ENCODE measurements around the gene NTRK3.

Gene NTRK3

GRCh38 chr15:88131937-88132336 lies 124.6 kb downstream of the NTRK3 start:
- Histone ChIP-seq H3K36me3 (ENCODE audit: insufficient read depth, low read length) (no peaks in the 10 kb centered on the region; the same call in 1 of the 2 replicates), H3K27me3 (ENCODE audit: insufficient read depth, low read length, poor library complexity, severe bottlenecking) (no peaks in the 10 kb centered on the region), H2AFZ (ENCODE audit: low read length) (no peak overlapping the region), H3K4me1 (ENCODE audit: insufficient read depth, low read length, poor library complexity, severe bottlenecking) (no peaks in the 10 kb centered on the region), H3K4me2 (ENCODE audit: low read depth, low read length, poor library complexity, severe bottlenecking) (no peak overlapping the region), H3K79me2 (ENCODE audit: insufficient read depth, low read length) (no peaks in the 10 kb centered on the region), H4K20me1 (ENCODE audit: insufficient read depth, low read length, poor library complexity, severe bottlenecking) (no peaks in the 10 kb centered on the region), H3K4me3 (ENCODE audit: low read length, poor library complexity, severe bottlenecking) (no peak overlapping the region), H3K9ac (ENCODE audit: low read depth, low read length, poor library complexity, severe bottlenecking) (no peak overlapping the region), H3K9me2 (replicated peaks; ENCODE audit: low read depth, low read length) (no peaks in the 10 kb centered on the region), H3K9me3 (ENCODE audit: insufficient read depth, low read depth, low read length) (no peaks in the 10 kb centered on the region), H3F3A (ENCODE audit: low read depth) (no peaks in the 10 kb centered on the region)
- TF ChIP-seq EZH2phosphoT487 (IDR thresholded peaks at IDR 0.05; ENCODE audit: borderline replicate concordance), result no peak
- TF ChIP-seq, protein P1, sequence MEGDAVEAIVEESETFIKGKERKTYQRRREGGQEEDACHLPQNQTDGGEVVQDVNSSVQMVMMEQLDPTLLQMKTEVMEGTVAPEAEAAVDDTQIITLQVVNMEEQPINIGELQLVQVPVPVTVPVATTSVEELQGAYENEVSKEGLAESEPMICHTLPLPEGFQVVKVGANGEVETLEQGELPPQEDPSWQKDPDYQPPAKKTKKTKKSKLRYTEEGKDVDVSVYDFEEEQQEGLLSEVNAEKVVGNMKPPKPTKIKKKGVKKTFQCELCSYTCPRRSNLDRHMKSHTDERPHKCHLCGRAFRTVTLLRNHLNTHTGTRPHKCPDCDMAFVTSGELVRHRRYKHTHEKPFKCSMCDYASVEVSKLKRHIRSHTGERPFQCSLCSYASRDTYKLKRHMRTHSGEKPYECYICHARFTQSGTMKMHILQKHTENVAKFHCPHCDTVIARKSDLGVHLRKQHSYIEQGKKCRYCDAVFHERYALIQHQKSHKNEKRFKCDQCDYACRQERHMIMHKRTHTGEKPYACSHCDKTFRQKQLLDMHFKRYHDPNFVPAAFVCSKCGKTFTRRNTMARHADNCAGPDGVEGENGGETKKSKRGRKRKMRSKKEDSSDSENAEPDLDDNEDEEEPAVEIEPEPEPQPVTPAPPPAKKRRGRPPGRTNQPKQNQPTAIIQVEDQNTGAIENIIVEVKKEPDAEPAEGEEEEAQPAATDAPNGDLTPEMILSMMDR (conservative IDR thresholded peaks at IDR 0.05; ENCODE audit: low read length), result no peak

DNA sequence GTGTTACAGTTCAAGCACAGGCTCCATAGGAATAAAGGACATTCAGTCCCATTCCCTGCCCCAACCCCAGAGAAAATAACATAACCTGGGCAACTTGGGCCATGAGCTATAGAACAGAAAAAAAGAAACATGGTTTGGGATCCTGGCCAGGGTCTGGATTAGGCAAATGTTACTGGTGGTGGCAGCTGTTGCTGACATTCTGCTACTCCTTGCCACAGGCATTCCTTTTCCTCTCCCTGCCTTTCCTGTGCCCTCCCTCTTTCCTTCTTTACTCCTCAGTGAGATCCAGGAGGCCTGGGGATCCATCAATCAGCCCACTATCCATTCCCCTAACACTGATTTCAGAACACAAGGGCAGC lies 129.1 kb downstream of the NTRK3 start:
- no peaks in the 10 kb centered on the region for H3K9me3 ChIP-seq (ENCODE audit: insufficient read depth, low read depth, low read length)
- TF ChIP-seq, protein P1 (conservative IDR thresholded peaks at IDR 0.05; ENCODE audit: low read length), result no peak
- no peak for TF ChIP-seq EZH2phosphoT487 (IDR thresholded peaks at IDR 0.05; ENCODE audit: borderline replicate concordance)
- no peaks in the 10 kb centered on the region for H4K20me1 ChIP-seq (ENCODE audit: insufficient read depth, low read length, poor library complexity, severe bottlenecking)
- H3K4me1 ChIP-seq (ENCODE audit: insufficient read depth, low read length, poor library complexity, severe bottlenecking), result no peaks in the 10 kb centered on the region
- H3K9me2 ChIP-seq (replicated peaks; ENCODE audit: low read depth, low read length), result no peaks in the 10 kb centered on the region
- no peak overlapping the region for H3K4me2 ChIP-seq (ENCODE audit: low read depth, low read length, poor library complexity, severe bottlenecking)
- no peaks in the 10 kb centered on the region for H3K27me3 ChIP-seq (ENCODE audit: insufficient read depth, low read length, poor library complexity, severe bottlenecking)
- no peaks in the 10 kb centered on the region for H3K36me3 ChIP-seq (ENCODE audit: insufficient read depth, low read length)
- H3F3A ChIP-seq (ENCODE audit: low read depth), result no peaks in the 10 kb centered on the region
- H2AFZ ChIP-seq (ENCODE audit: low read length), result no peak overlapping the region
- no peak overlapping the region for H3K9ac ChIP-seq (ENCODE audit: low read depth, low read length, poor library complexity, severe bottlenecking)
- no peak overlapping the region for H3K4me3 ChIP-seq (ENCODE audit: low read length, poor library complexity, severe bottlenecking)
- H3K79me2 ChIP-seq (ENCODE audit: insufficient read depth, low read length), result no peaks in the 10 kb centered on the region

- Histone ChIP-seq H3K4me3 (ENCODE audit: low read length, poor library complexity, severe bottlenecking) (no peak overlapping the region), H3K9ac (ENCODE audit: low read depth, low read length, poor library complexity, severe bottlenecking) (no peak overlapping the region), H3F3A (ENCODE audit: low read depth) (no peaks in the 10 kb centered on the region), H3K36me3 (ENCODE audit: insufficient read depth, low read length) (no peaks in the 10 kb centered on the region), H3K4me1 (ENCODE audit: insufficient read depth, low read length, poor library complexity, severe bottlenecking) (no peaks in the 10 kb centered on the region), H3K79me2 (ENCODE audit: insufficient read depth, low read length) (no peaks in the 10 kb centered on the region), H3K9me3 (ENCODE audit: insufficient read depth, low read depth, low read length) (no peaks in the 10 kb centered on the region), H3K9me2 (replicated peaks; ENCODE audit: low read depth, low read length) (no peaks in the 10 kb centered on the region), H3K4me2 (ENCODE audit: low read depth, low read length, poor library complexity, severe bottlenecking) (no peak overlapping the region), H4K20me1 (ENCODE audit: insufficient read depth, low read length, poor library complexity, severe bottlenecking) (no peaks in the 10 kb centered on the region), H3K27me3 (ENCODE audit: insufficient read depth, low read length, poor library complexity, severe bottlenecking) (no peaks in the 10 kb centered on the region), H2AFZ (ENCODE audit: low read length) (no peak overlapping the region)
- TF ChIP-seq, protein P1 (conservative IDR thresholded peaks at IDR 0.05; ENCODE audit: low read length), result no peak
- TF ChIP-seq EZH2phosphoT487 (IDR thresholded peaks at IDR 0.05; ENCODE audit: borderline replicate concordance), result no peak
Observed at GRCh38 chr15:88126695-88127431, 129.7 kb downstream of the NTRK3 start.

All from Loucy (cell line).